Measurements from ENCODE around the gene TMEM259.

DNA sequence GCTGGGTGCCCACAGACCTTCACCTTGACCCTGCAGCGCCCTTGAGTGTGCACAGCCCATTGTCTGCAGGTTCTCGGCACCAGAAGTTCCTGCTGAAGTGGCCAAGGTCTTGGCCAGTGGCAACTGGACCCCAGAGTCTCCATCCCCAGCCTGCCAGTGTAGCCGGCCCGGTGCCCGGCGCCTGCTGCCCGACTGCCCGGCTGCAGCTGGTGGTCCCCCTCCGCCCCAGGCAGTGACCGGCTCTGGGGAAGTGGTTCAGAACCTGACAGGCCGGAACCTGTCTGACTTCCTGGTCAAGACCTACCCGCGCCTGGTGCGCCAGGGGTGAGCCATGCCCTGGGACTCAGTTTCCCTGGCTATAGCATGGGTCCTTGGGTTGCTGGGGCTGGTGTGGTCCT, 34.1 kb upstream of the TMEM259 start:
- TF ChIP-seq, protein P1, sequence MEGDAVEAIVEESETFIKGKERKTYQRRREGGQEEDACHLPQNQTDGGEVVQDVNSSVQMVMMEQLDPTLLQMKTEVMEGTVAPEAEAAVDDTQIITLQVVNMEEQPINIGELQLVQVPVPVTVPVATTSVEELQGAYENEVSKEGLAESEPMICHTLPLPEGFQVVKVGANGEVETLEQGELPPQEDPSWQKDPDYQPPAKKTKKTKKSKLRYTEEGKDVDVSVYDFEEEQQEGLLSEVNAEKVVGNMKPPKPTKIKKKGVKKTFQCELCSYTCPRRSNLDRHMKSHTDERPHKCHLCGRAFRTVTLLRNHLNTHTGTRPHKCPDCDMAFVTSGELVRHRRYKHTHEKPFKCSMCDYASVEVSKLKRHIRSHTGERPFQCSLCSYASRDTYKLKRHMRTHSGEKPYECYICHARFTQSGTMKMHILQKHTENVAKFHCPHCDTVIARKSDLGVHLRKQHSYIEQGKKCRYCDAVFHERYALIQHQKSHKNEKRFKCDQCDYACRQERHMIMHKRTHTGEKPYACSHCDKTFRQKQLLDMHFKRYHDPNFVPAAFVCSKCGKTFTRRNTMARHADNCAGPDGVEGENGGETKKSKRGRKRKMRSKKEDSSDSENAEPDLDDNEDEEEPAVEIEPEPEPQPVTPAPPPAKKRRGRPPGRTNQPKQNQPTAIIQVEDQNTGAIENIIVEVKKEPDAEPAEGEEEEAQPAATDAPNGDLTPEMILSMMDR (IDR thresholded peaks at IDR 0.05), result no peak
- no peak for TF ChIP-seq POLR2A (IDR thresholded peaks at IDR 0.05)

All from esophagus squamous epithelium (tissue), 4 donors.